Endothelial cell of umbilical vein (primary cell): Measurements from ENCODE around the gene ABCG5. TPM values are rescaled to one million over a fixed set of nuclear protein-coding genes. Genes with fewer than 3 reads are reported as not detected.

Experiments used
- BruUV-seq: library from RNA; stranded (reverse); fragments of 400-500 nt; replicated peaks from 2 replicates; lab custom pipeline; 2021; lab: Mats Ljungman, UMichigan
- CTCF ChIA-PET: fragments of 300-600, 350-600 bp; sonication (Branson Sonifier 250); formaldehyde crosslinking; loops from one replicate; lab custom pipeline; 2021; ENCODE audit warnings: antibody characterized with exemption, inconsistent platforms; lab: Charles Lee
- POLR2A ChIA-PET: fragments of 300-600, 350-600 bp; sonication (Branson Sonifier 250); formaldehyde crosslinking; loops from one replicate; lab custom pipeline; 2021; ENCODE audit warnings: antibody characterized with exemption, inconsistent platforms; lab: Charles Lee
- DNase-seq: peaks from one replicate; pipeline ENCODE4 v3.0.0-alpha.2; 2011; ENCODE audit warnings: low read depth, low spot score
- FAIRE-seq: peaks from 2 replicates; lab custom pipeline; 2011; peaks lifted over from hg19 to GRCh38; lab: Jason Lieb, UNC
- H2AFZ ChIP-seq: 2 replicates; pipeline ENCODE4 v1.6.0; 2012; ENCODE audit warnings: low read depth, low read length, control low read depth, inconsistent platforms
- H3K27ac ChIP-seq: 2 replicates; pipeline ENCODE4 v1.5.1; 2011; ENCODE audit warnings: low read depth, mild to moderate bottlenecking, control low read depth, low read length, moderate library complexity; ENCODE audit not compliant: insufficient read depth
- H3K27me3 ChIP-seq, 2 experiments: 2 replicates each; pipeline versions ENCODE4 v1.6.0 to v1.6.1; 2011; ENCODE audit warnings: low read length in 2 of 2, mixed read lengths in 1 of 2; ENCODE audit not compliant: control insufficient read depth in 2 of 2, insufficient read depth in 2 of 2
- H3K36me3 ChIP-seq, 2 experiments: 2 replicates in 1 of 2; 3 replicates in 1 of 2; pipeline ENCODE4 v1.5.1; 2011; ENCODE audit warnings: low read length in 2 of 2, mild to moderate bottlenecking in 1 of 2, moderate library complexity in 1 of 2; ENCODE audit not compliant: control insufficient read depth in 2 of 2, insufficient read depth in 2 of 2; ENCODE audit errors: extremely low read depth in 1 of 2
- H3K4me1 ChIP-seq: 3 replicates; pipeline ENCODE4 v1.5.1; 2011; ENCODE audit warnings: mild to moderate bottlenecking, low read length; ENCODE audit not compliant: control insufficient read depth, insufficient read depth; ENCODE audit errors: extremely low read depth
- H3K4me2 ChIP-seq: 2 replicates; pipeline ENCODE4 v1.6.1; 2011; ENCODE audit warnings: low read length, control low read depth, mixed read lengths; ENCODE audit not compliant: insufficient read depth
- H3K4me3 ChIP-seq, 3 experiments: fragments of 200-600 bp in 1 of 3; sonication (generic), shearing (Covaris generic) in 1 of 3; replicated peaks in 1 of 3; 2 replicates each; pipeline ENCODE4 v1.5.1; 2011 to 2016; ENCODE audit warnings: control low read depth in 3 of 3, low read length in 3 of 3, mild to moderate bottlenecking in 2 of 3, inconsistent platforms in 1 of 3, low read depth in 1 of 3, moderate library complexity in 1 of 3; ENCODE audit not compliant: insufficient read depth in 1 of 3
- H3K79me2 ChIP-seq: 2 replicates; pipeline ENCODE4 v1.6.0; 2012; ENCODE audit warnings: low read length, inconsistent platforms; ENCODE audit not compliant: control insufficient read depth, insufficient read depth
- H3K9ac ChIP-seq: replicated peaks from 2 replicates; pipeline ENCODE3; 2011; ENCODE audit warnings: low read length, control low read depth; ENCODE audit not compliant: insufficient read depth; ENCODE audit errors: extremely low read depth
- H3K9me1 ChIP-seq: replicated peaks from 3 replicates; pipeline ENCODE4 v1.6.0; 2011; ENCODE audit warnings: mild to moderate bottlenecking, low read length; ENCODE audit not compliant: control insufficient read depth, insufficient read depth; ENCODE audit errors: extremely low read depth
- H3K9me3 ChIP-seq: replicated peaks from 2 replicates; pipeline ENCODE4 v1.5.1; 2012; ENCODE audit warnings: low read length, inconsistent platforms; ENCODE audit not compliant: control insufficient read depth, insufficient read depth
- H4K20me1 ChIP-seq: replicated peaks from 2 replicates; pipeline ENCODE3; 2011; ENCODE audit warnings: mild to moderate bottlenecking, low read length; ENCODE audit not compliant: control insufficient read depth, insufficient read depth; ENCODE audit errors: extremely low read depth
- CTCF ChIP-seq, 2 donors: IDR thresholded peaks; 1 replicate in 1 of 2; 2 replicates in 1 of 2; pipeline ENCODE4 v1.5.1; 2011; ENCODE audit warnings: low read length in 2 of 2, mild to moderate bottlenecking in 2 of 2, moderate library complexity in 2 of 2, control low read depth in 1 of 2, inconsistent platforms in 1 of 2, low read depth in 1 of 2; ENCODE audit not compliant: insufficient read depth in 1 of 2; ENCODE audit errors: extremely low read depth in 1 of 2
- EZH2 ChIP-seq: IDR thresholded peaks from 2 replicates; pipeline ENCODE4 v1.6.1; 2012; ENCODE audit warnings: borderline replicate concordance, low read depth, mild to moderate bottlenecking, moderate library complexity, low read length, inconsistent platforms; ENCODE audit not compliant: severe bottlenecking
- FOS ChIP-seq: IDR thresholded peaks from 2 replicates; pipeline ENCODE4 v1.6.1; 2011; ENCODE audit warnings: mild to moderate bottlenecking, low read length, moderate library complexity, borderline replicate concordance; ENCODE audit not compliant: insufficient read depth
- GATA2 ChIP-seq: IDR thresholded peaks from 2 replicates; pipeline ENCODE4 v1.7.0; 2011; ENCODE audit warnings: low read depth, mild to moderate bottlenecking, moderate library complexity, mixed read lengths, low read length; ENCODE audit not compliant: insufficient read length, insufficient read depth
- JUN ChIP-seq: IDR thresholded peaks from 2 replicates; pipeline ENCODE4 v1.6.1; 2011; ENCODE audit warnings: borderline replicate concordance, low read depth; ENCODE audit not compliant: insufficient read length, insufficient read depth
- MAX ChIP-seq: IDR thresholded peaks from 2 replicates; pipeline ENCODE4 v1.6.1; 2011; ENCODE audit not compliant: insufficient read depth, insufficient read length
- MYC ChIP-seq: IDR thresholded peaks from one replicate; pipeline ENCODE4 v1.6.1; 2011; ENCODE audit warnings: mild to moderate bottlenecking, low read depth, low read length
- POLR2A ChIP-seq: IDR thresholded peaks from 2 replicates; pipeline ENCODE4 v1.6.1; 2012; ENCODE audit warnings: low read depth, mild to moderate bottlenecking, control low read depth, low read length
- POLR2AphosphoS5 ChIP-seq: IDR thresholded peaks from 2 replicates; pipeline ENCODE4 v1.6.1; 2012; ENCODE audit warnings: low read depth, mild to moderate bottlenecking, control low read depth, low read length, moderate library complexity; ENCODE audit not compliant: insufficient read depth
- dilution Hi-C: fragments of 300-500 bp; cut with MboI; formaldehyde crosslinking; loops from one replicate; pipeline ENCODE4 v1.15.0; 2019; ENCODE audit warnings: low sequenced_read_pairs; ENCODE audit not compliant: extremely low pct_ligation_motif_present
- intact Hi-C: fragments of 100-400 bp; cut with micrococcal nuclease; formaldehyde crosslinking; loops from one replicate; pipeline ENCODE4 v1.10.0; 2022
- polyA plus RNA-seq, 4 experiments: library from polyadenylated mRNA; depleted of rRNA in 3 of 4; stranded (reverse) in 3 of 4; unstranded in 1 of 4; fragments of >200 nt; gene quantifications; 2 replicates each; pipeline versions ENCODE4 v1.2.1 to v1.2.3, GENCODE V29; 2011 to 2012; ENCODE audit warnings: missing spikeins in 1 of 4
- total RNA-seq: library from RNA; stranded (reverse); gene quantifications from 2 replicates; pipeline ENCODE4 v1.2.3, GENCODE V29; 2021

ABCG5 gene
- total and polyA plus RNA-seq, 2 donors (not counting 3 experiments of a cell fraction or from before 2014, with no cell fraction given) = not detected

- DNase-seq (no peak), FAIRE-seq (no peak)
- no peaks in the 10 kb centered on the region for H3K79me2 ChIP-seq
- dilution Hi-C loops = no loop called here
- no peaks in the 10 kb centered on the region for H3K9me1 ChIP-seq
- H4K20me1 ChIP-seq = no peaks in the 10 kb centered on the region
- no peaks in the 10 kb centered on the region for H3K9me3 ChIP-seq
- no TSS peak for BruUV-seq
- TF ChIP-seq EZH2 (no peak), GATA2 (no peak), CTCF (IDR thresholded peaks at IDR 0.05; ENCODE audit: extremely low read depth in 1 of 2, insufficient read depth in 1 of 2, low read depth in 1 of 2, low read length in 2 of 2) (no peak), FOS (no peak), POLR2A (no peak), POLR2AphosphoS5 (no peak)
- H3K27ac ChIP-seq = no peak overlapping the region
- no peaks in the 10 kb centered on the region for H3K36me3 ChIP-seq
- H3K27me3 ChIP-seq = no peaks in the 10 kb centered on the region
- H3K4me2 ChIP-seq = no peak overlapping the region
- H3K9ac ChIP-seq = no peak overlapping the region
- CTCF ChIA-PET = interaction anchor here (0.7 kb wide), 1 partner anchor 22 kb away, joined by 3 read pairs; no protein-coding TSS in a partner anchor
- no peak overlapping the region for H2AFZ ChIP-seq
- H3K4me1 ChIP-seq = peaks cover 6% of the 10 kb centered on the region
- POLR2A ChIA-PET = no interaction called here
- intact Hi-C loops = no loop called here
- no peak overlapping the region for H3K4me3 ChIP-seq
Observed at GRCh38 chr2:43776324-43776723, 62.3 kb downstream of the ABCG5 start.

GRCh38 chr2:43774617-43775016 lies 64.0 kb downstream of the ABCG5 start:
- no peak for TF ChIP-seq MYC
- TF ChIP-seq GATA2 = no peak
- TF ChIP-seq POLR2A = no peak
- no peak for TF ChIP-seq MAX
- no peak for TF ChIP-seq FOS
- no peak for TF ChIP-seq CTCF (IDR thresholded peaks at IDR 0.05; ENCODE audit: extremely low read depth in 1 of 2, insufficient read depth in 1 of 2, low read depth in 1 of 2, low read length in 2 of 2)
- TF ChIP-seq JUN = no peak
- no peak for TF ChIP-seq EZH2
- TF ChIP-seq POLR2AphosphoS5 = no peak
- H3K27ac ChIP-seq = peak overlapping the region; percentile 79
- H3K4me3 ChIP-seq = peak overlapping the region; percentile 70 to 92 (median 81)
- dilution Hi-C loops = no loop called here
- intact Hi-C loops = no loop called here
- H4K20me1 ChIP-seq = no peaks in the 10 kb centered on the region
- DNase-seq (no peak), FAIRE-seq (no peak)
- H3K9me1 ChIP-seq = no peaks in the 10 kb centered on the region
- no TSS peak for BruUV-seq
- H3K4me2 ChIP-seq = peak overlapping the region; percentile 92
- no peaks in the 10 kb centered on the region for H3K79me2 ChIP-seq
- no peaks in the 10 kb centered on the region for H3K36me3 ChIP-seq
- ChIA-PET CTCF (interaction anchor here (0.9 to 2.2 kb wide), 3 partner anchors 14 to 27 kb away, joined by 3 to 7 read pairs (median 4); no protein-coding TSS in a partner anchor), POLR2A (no interaction called here)
- H2AFZ ChIP-seq = peak overlapping the region; percentile 96
- H3K27me3 ChIP-seq = peaks cover 0 to 2% of the 10 kb centered on the region in 2 experiments
- H3K4me1 ChIP-seq = peaks cover 6% of the 10 kb centered on the region
- peak overlapping the region; percentile 88 for H3K9ac ChIP-seq
- H3K9me3 ChIP-seq = no peaks in the 10 kb centered on the region
